Esophagus squamous epithelium (tissue), 4 donors: ENCODE results near the gene CCR4.
"Not testable (repeated sequence)": the region's sequence is repeated elsewhere in the genome, so short reads cannot be mapped to it uniquely, and the experiment has no call there.

Experiments used
- CTCF ChIP-seq, 6 experiments: fragments of 450-650 bp in 4 of 6; fragments of 200-600 bp in 2 of 6; sonication (generic) in 2 of 6; IDR thresholded peaks; one replicate each; pipeline ENCODE4 v1.5.1; 2016 to 2019; ENCODE audit warnings: antibody characterized with exemption in 6 of 6, mild to moderate bottlenecking in 4 of 6, moderate library complexity in 4 of 6
- POLR2A ChIP-seq, 4 donors: fragments of 450-650 bp; IDR thresholded peaks; one replicate each; pipeline ENCODE4 v1.6.1; 2017; ENCODE audit warnings: antibody characterized with exemption in 4 of 4, mild to moderate bottlenecking in 4 of 4, moderate library complexity in 3 of 4

GRCh38 chr3:32965617-32966213 lies 14.3 kb downstream of the CCR4 start:
- not testable (repeated sequence) for TF ChIP-seq CTCF, POLR2A (IDR thresholded peaks at IDR 0.05)
